Measurements from ENCODE around the gene TRIM65.
A peak's percentile ranks its signal among the peaks of the same experiment; 100 is the strongest.

The TRIM65 gene

DNA sequence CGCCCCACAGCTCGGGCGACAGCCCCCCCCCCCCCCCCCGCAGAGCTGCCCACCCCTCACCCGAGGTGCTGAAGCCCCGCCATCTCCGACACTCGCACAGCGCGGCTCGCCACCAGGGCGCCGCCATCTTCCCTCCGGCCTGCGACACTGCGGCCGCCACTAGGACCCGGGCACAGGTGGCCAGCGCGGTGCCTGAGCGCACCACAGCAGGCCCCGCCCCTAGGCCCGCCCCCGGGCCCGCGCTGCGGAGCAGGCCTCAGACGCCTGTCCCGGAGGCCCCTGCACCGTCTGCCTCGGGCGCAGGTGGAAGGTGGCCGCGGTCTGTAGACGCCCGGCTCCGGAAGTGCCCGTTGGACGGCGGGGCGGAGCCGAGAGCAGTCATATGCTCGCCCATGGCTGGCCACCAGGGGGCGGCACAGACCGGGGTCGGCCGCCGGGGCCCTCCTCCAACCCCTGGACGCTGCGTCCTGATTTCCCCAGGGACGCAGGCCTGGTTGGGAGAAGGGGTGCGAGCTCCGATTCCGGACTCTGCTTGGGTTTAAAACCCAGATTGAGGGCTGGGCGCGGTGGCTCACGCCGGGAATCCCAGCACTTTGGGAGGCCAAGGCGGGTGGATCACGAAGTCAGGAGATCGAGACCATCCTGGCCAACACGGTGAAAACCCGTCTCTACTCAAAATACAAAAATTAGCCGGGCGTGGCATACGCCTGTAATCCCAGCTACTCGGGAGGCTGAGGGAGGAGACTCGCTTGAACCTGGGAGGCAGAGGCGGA lies 8.2 kb upstream of the TRIM65 start, which contains the start of gene MRPL38:
Gene MRPL38 (minus strand): TSS at position 136 of the 773 bp plus-strand sequence. CDS start 9 bp downstream, at position 127.
- H3K4me3 ChIP-seq (ENCODE audit: low read length) = peak within 1 kb of the TSS; percentile 88
- peak within 1 kb of the TSS; percentile 83 for H3K27ac ChIP-seq (ENCODE audit: low read depth, low read length)
- no peaks in the 10 kb centered on the region for H3K27me3 ChIP-seq (ENCODE audit: insufficient read depth, low read length)
- WGBS = 8% methylated on average over 66 of the region's 69 CpGs
- H3K9ac ChIP-seq (ENCODE audit: low read depth, low read length) = peak within 1 kb of the TSS; percentile 88
- H3K36me3 ChIP-seq (ENCODE audit: insufficient read depth, low read length) = peaks cover 30% of the 10 kb centered on the region
- no peaks in the 10 kb centered on the region for H3K9me3 ChIP-seq (ENCODE audit: insufficient read depth, low read depth, low read length)
- no peaks in the 10 kb centered on the region for H3K4me1 ChIP-seq (ENCODE audit: insufficient read depth, low read length)

DNA sequence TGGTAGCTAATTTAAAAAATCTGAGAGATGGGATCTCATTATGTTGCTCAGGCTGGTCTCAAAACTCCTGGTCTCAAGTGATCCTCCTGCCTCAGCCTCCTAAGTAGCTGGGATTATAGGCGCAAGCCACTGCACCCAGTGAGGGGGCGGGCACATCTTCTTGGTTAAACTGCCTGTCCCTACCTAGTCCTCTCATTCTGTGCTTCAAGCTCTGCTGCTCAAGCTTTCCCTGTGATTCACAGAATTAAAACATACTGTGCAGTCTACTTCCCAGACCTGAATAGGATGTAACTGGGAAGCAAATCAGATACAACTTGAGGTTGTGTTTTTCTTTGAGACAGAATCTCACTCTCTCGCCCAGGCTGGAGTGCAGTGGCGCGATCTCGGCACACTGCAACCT lies 5.7 kb upstream of the TRIM65 start:
- peaks cover 45% of the 10 kb centered on the region for H3K36me3 ChIP-seq (ENCODE audit: insufficient read depth, low read length)
- WGBS = 97% methylated on average over 6 of the region's 6 CpGs
- H3K27me3 ChIP-seq (ENCODE audit: insufficient read depth, low read length) = no peaks in the 10 kb centered on the region
- peaks cover 3% of the 10 kb centered on the region; the same call in 1 of the 2 replicates for H3K4me1 ChIP-seq (ENCODE audit: insufficient read depth, low read length)
- H3K27ac ChIP-seq (ENCODE audit: low read depth, low read length) = no peak overlapping the region
- no peaks in the 10 kb centered on the region for H3K9me3 ChIP-seq (ENCODE audit: insufficient read depth, low read depth, low read length)
- no peak overlapping the region for H3K4me3 ChIP-seq (ENCODE audit: low read length)
- H3K9ac ChIP-seq (ENCODE audit: low read depth, low read length) = no peak overlapping the region

DNA sequence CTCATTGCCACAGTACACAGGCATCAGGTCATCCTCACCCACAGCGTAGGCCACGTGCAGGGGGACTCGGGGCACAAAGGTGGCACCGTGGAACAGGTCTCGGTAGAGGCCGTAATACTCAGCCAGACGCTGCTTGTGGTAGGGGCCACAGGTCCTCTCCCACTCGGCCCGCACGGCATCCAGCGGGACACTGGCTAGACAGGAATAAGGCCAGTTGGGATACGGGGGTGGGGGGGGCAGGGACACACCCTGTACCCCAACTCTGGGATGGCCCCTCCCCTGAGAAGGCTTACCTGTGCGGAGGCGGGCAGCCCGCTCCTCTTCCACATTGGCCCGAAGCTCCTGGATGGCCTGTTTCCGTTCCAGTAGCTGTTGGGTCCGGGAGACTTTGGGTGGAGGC lies 5.0 kb upstream of the TRIM65 start:
- Histone ChIP-seq H3K27ac (ENCODE audit: low read depth, low read length) (no peak overlapping the region), H3K4me3 (ENCODE audit: low read length) (no peak overlapping the region), H3K9me3 (ENCODE audit: insufficient read depth, low read depth, low read length) (no peaks in the 10 kb centered on the region), H3K4me1 (ENCODE audit: insufficient read depth, low read length) (peaks cover 6% of the 10 kb centered on the region; the same call in 1 of the 2 replicates), H3K27me3 (ENCODE audit: insufficient read depth, low read length) (no peaks in the 10 kb centered on the region), H3K36me3 (ENCODE audit: insufficient read depth, low read length) (peaks cover 45% of the 10 kb centered on the region), H3K9ac (ENCODE audit: low read depth, low read length) (no peak overlapping the region)
- WGBS = 90% methylated on average over 18 of the region's 18 CpGs

DNA sequence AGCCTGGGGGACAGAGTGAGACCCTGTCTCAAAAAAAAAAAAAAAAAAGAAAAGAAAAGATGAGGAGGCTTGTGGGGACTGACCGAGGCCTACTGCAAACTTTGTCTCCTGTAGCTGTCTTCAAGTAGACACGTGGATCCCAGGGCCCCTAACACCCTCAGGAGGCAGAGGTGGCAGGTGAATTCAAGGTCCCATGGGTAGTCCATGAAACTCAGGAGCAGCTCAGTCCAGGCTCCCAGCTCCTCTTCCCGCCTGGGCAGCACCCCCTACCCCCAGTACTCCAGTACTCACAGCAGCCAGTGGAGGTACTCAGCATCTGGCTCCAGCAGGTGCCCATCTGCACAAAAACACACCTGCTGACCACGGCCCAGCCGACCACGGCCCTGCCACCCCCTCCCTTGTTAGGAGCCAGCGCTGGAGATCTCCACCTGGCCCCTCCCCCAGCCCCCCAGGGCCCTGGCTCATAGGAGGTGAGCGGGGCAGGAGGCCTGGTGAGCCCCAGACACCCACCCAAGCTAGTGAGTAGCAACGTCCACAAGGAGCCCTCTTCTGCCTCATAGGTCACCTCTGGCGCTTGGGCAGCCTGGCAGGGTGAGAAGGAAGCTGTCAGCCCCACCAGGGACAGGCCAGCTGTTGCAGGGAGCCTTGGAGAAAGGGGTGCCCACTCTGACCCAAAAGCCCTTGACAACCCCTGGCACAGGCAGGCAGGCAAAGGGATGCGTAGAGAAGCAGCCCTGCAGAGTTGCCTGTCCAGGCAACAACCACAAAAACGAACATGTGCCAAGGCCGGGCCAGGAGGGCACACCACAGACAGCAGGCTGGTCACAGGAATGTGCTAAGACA lies 4.2 kb upstream of the TRIM65 start:
- H3K9ac ChIP-seq (ENCODE audit: low read depth, low read length) = no peak overlapping the region
- no peaks in the 10 kb centered on the region for H3K27me3 ChIP-seq (ENCODE audit: insufficient read depth, low read length)
- no peak overlapping the region for H3K4me3 ChIP-seq (ENCODE audit: low read length)
- WGBS = 96% methylated on average over 13 of the region's 13 CpGs
- H3K36me3 ChIP-seq (ENCODE audit: insufficient read depth, low read length) = peaks cover 45% of the 10 kb centered on the region
- H3K9me3 ChIP-seq (ENCODE audit: insufficient read depth, low read depth, low read length) = no peaks in the 10 kb centered on the region
- peaks cover 6% of the 10 kb centered on the region; the same call in 1 of the 2 replicates for H3K4me1 ChIP-seq (ENCODE audit: insufficient read depth, low read length)
- no peak overlapping the region for H3K27ac ChIP-seq (ENCODE audit: low read depth, low read length)

DNA sequence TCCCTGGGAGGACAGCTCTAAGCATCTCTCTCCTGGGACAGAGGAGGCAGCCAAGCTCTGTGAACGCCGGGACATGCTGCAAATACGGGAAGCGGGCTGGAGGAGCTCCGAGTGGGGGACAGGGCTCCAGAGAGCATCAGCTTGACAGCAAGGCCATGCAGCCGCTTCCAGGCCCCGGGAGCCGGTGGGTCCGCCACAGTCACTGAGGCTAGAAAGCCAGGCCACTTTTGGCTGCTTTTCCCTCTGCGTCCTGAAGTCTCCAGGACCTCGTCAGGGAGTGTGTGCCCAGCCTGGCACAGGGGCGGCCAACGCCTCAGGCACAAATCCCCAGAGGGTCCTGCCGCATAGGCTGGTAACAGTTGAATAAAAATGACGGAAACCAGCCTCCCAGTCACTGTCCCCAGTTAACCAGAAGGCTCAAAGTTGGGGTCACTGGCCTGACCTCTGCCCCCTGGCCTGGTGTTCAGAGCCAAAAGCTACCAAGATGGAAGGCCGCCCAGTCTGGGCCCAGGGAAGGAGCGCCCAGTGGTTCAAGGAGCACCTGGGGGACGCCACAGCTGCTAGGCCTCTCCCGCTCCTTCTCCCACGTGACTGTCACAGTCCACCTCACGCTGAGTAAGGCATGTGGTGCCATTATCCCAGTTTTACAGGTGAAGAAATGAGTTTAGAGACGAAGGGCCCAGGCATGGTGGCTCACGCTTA lies 3.2 kb upstream of the TRIM65 start:
- Histone ChIP-seq H3K27ac (ENCODE audit: low read depth, low read length) (no peak overlapping the region), H3K9ac (ENCODE audit: low read depth, low read length) (no peak overlapping the region), H3K9me3 (ENCODE audit: insufficient read depth, low read depth, low read length) (no peaks in the 10 kb centered on the region), H3K27me3 (ENCODE audit: insufficient read depth, low read length) (no peaks in the 10 kb centered on the region), H3K36me3 (ENCODE audit: insufficient read depth, low read length) (peaks cover 45% of the 10 kb centered on the region), H3K4me1 (ENCODE audit: insufficient read depth, low read length) (peaks cover 12% of the 10 kb centered on the region; the same call in 1 of the 2 replicates), H3K4me3 (ENCODE audit: low read length) (no peak overlapping the region)
- WGBS = 95% methylated on average over 23 of the region's 23 CpGs

DNA sequence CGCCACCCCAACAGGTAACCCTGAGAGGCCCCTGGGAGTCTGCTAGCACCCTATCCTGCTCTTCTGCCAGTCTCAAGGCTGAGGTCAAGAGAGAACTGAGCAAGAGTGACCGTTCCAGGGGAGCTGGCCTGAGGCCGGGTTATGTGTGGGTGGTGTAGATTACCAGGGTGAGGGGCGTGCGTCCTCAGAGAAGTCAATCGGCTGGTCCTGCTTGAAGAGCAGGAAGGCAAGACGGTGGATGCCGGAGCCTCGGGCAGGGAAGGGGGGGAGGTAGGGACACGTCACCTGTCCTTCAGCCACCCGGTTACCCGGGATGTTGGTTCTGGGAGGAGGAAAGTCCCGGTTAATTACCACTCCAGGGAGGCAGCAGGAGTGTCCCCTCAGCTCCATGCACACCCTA lies 2.6 kb upstream of the TRIM65 start:
- H3K4me3 ChIP-seq (ENCODE audit: low read length) = no peak overlapping the region
- no peaks in the 10 kb centered on the region for H3K27me3 ChIP-seq (ENCODE audit: insufficient read depth, low read length)
- H3K9ac ChIP-seq (ENCODE audit: low read depth, low read length) = no peak overlapping the region
- H3K4me1 ChIP-seq (ENCODE audit: insufficient read depth, low read length) = peaks cover 17% of the 10 kb centered on the region; the same call in 1 of the 2 replicates
- H3K36me3 ChIP-seq (ENCODE audit: insufficient read depth, low read length) = peaks cover 45% of the 10 kb centered on the region
- WGBS = 96% methylated on average over 13 of the region's 13 CpGs
- no peak overlapping the region for H3K27ac ChIP-seq (ENCODE audit: low read depth, low read length)
- no peaks in the 10 kb centered on the region for H3K9me3 ChIP-seq (ENCODE audit: insufficient read depth, low read depth, low read length)

DNA sequence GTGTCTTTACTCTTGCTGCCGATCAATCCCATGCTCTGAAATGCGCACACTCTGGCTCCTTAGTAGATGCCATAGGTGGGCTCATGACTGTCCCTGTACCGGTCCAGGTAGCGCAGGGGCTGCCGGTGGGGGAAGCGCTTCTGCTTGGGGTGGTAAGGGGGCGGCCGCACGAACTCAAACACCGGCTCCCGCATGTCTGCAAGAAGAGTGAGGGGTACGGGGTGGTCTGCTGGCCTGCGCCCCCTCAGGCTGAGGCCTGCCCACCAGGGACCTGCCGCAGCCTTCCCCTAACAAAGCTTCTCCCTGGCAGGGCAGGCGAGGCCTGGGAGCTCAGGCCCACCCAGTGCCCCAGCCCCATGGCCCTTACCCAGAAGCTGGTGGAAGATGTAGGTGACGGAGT lies 2.0 kb upstream of the TRIM65 start:
- no peaks in the 10 kb centered on the region for H3K9me3 ChIP-seq (ENCODE audit: insufficient read depth, low read depth, low read length)
- H3K9ac ChIP-seq (ENCODE audit: low read depth, low read length) = no peak overlapping the region
- 95% methylated on average over 16 of the region's 16 CpGs for WGBS
- H3K4me1 ChIP-seq (ENCODE audit: insufficient read depth, low read length) = peaks cover 17% of the 10 kb centered on the region; the same call in 1 of the 2 replicates
- H3K36me3 ChIP-seq (ENCODE audit: insufficient read depth, low read length) = peaks cover 45% of the 10 kb centered on the region
- no peaks in the 10 kb centered on the region for H3K27me3 ChIP-seq (ENCODE audit: insufficient read depth, low read length)
- no peak overlapping the region for H3K27ac ChIP-seq (ENCODE audit: low read depth, low read length)
- H3K4me3 ChIP-seq (ENCODE audit: low read length) = no peak overlapping the region

DNA sequence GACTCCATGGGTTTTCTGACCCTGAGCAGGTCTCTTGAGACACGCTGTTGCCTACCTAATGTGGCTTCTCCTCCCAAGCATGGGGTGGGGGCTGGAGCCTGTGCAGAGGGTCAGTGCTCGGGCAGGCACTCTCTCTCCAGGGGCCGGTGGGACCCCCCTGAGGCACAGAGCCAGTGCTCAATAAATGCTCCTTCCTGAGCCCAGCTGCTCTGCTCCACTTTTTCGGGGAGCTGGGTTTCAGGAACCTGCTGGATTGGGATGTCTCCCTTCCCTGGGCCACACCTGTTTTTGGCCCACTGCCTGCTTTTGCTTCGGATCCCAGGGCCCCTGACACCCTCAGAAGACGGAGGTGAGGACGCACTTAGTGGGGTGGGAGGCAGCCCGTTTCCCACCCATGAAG lies 1.3 kb upstream of the TRIM65 start:
- Histone ChIP-seq H3K27ac (ENCODE audit: low read depth, low read length) (no peak overlapping the region), H3K36me3 (ENCODE audit: insufficient read depth, low read length) (peaks cover 46% of the 10 kb centered on the region), H3K9me3 (ENCODE audit: insufficient read depth, low read depth, low read length) (no peaks in the 10 kb centered on the region), H3K9ac (ENCODE audit: low read depth, low read length) (no peak overlapping the region), H3K27me3 (ENCODE audit: insufficient read depth, low read length) (no peaks in the 10 kb centered on the region), H3K4me3 (ENCODE audit: low read length) (no peak overlapping the region), H3K4me1 (ENCODE audit: insufficient read depth, low read length) (peaks cover 17% of the 10 kb centered on the region; the same call in 1 of the 2 replicates)
- 88% methylated on average over 8 of the region's 8 CpGs for WGBS

DNA sequence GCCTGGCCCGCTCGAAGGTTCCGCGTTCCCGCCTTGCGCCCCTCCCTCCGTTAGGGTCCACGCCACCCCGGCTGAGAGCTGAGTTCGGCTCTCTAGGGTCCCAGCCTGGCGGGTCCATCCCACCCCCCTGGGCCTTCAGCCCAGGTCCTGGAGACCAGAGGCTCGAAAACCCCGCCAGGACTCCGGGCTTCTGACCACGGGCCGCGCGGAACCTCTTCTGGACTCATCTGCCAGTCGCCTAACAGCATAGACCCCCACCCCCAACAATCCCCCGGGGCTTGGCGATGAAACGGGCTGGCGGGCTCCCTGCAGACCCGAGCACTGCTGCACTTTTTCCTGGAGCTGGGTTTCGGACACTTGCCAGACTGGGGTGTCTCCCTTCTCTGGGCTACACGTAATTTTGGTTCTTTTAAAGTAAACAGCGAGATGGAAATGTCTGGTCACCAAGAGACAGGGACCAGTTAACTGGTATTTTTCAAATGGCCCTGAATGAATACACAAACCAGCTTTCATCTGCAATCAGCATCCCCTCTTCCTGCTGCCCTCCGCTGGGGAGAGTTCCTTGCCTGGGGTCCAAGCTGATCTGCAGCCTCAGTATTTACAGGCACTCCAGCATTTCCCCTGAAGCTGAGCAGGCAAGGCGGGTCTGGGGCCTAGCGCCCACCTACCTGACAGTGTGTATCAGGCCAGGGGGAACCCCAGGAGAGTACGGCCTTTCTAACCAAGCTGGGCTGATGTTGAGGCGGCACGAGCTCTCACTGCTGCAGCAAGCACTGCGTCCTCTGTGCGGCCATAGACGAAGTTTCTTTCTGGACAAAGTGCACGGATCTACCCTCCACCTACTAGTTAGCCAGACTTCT lies 639 bp upstream of the TRIM65 start:
- 34% methylated on average over 37 of the region's 37 CpGs for whole genome bisulfite sequencing
- peaks cover 44% of the 10 kb centered on the region for H3K36me3 ChIP-seq (ENCODE audit: insufficient read depth, low read length)
- peak overlapping the region; percentile 64 for H3K27ac ChIP-seq (ENCODE audit: low read depth, low read length)
- no peaks in the 10 kb centered on the region for H3K9me3 ChIP-seq (ENCODE audit: insufficient read depth, low read depth, low read length)
- peaks cover 17% of the 10 kb centered on the region; the same call in 1 of the 2 replicates for H3K4me1 ChIP-seq (ENCODE audit: insufficient read depth, low read length)
- no peaks in the 10 kb centered on the region for H3K27me3 ChIP-seq (ENCODE audit: insufficient read depth, low read length)
- peak overlapping the region; percentile 54 for H3K9ac ChIP-seq (ENCODE audit: low read depth, low read length)
- peak overlapping the region; percentile 95 for H3K4me3 ChIP-seq (ENCODE audit: low read length)
